TTC549 (cell line): ENCODE data around the gene MYOM3.

Experiments
- FAIRE-seq: peaks from 2 replicates; lab custom pipeline; 2012; peaks lifted over from hg19 to GRCh38; lab: Jason Lieb, UNC

Gene MYOM3

DNA sequence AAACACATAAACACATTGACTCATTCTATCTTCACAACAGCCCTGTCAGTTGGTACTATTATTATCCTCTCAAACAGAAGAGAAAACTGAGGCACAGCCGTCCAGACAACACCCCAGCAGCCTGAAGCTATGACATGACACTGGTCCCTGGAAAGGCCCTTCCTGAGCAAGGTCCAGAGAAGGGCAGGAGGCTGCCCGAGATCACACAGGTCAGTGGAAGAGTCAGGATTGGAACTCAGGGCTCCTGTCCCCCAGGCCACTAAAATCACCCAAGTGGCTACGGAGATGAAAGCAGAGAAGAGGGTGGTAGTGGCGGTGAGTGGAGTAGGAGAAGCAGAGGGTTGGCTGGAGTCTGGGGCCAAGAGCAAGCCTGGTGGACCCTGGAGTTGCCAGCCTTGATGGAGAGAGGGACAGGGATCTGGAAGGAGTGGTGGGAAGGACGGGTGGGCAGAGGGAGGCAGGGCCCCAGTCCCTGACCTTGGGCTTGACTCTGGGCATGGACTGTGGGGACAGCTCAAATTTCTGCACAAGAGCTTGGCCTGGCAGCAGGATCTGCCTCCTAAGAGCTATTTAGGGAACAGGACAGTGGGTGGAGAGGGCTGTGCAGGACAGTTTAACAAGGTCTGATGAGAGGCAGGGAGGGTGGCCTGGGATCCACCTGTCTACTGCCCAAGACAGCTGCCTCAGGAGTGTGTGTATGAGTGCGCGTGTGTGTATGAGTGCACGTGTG, 15.8 kb downstream of the MYOM3 start:
- no peak for FAIRE-seq

DNA sequence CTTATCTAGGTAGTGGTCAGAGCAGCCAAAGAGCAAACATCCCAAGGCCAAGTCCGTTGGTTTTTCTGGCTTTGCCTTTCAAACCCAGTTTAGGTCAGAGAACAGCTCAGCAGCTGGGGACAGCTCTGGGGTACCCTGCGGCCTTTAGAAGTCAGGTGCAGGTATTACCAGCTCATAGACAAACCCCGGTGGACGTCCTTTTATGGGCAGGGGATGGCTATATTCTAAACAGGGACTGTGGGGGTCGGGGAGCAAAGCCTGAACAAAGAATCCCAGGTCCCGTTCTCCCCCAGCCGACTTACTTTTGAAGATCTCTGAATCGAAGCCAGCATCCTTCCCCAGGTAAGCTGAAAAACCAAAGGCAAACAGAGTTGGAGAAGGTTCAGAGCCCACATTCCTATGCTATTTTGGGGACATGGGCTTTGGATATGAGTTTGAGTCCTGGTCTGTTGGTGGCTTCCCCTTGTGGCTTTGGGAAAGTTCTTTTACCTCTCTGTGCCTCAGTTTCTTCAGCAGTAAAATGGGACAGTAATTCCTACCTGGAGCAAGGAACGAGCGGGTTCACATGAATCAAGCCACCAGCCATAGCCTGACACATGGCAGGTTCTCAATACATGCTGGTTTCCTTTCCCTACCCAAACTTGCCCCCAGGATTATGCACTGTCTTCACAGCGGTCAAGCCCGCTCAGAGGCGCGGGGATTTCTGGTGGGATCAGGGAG, 16.6 kb downstream of the MYOM3 start:
- FAIRE-seq = no peak

DNA sequence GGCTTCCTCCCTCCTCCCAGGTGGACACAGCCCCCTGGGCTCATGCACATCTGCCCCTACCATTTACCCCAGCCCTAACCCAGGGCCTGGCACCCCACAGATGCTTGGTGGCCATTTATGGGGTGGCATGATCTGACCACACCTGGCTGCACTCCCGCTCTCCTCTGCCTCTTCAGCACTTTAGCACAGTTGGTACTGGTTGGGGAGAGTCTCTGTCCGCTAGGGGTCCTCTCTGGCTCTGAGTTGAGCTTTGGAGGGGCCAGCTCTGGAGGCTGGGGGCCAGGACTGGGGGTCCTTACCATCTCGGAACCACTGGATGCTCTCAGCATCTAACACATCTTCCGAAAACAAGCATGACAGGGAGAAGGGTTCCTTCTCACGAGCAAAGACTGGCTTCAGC, 17.4 kb downstream of the MYOM3 start:
- FAIRE-seq = no peak

DNA sequence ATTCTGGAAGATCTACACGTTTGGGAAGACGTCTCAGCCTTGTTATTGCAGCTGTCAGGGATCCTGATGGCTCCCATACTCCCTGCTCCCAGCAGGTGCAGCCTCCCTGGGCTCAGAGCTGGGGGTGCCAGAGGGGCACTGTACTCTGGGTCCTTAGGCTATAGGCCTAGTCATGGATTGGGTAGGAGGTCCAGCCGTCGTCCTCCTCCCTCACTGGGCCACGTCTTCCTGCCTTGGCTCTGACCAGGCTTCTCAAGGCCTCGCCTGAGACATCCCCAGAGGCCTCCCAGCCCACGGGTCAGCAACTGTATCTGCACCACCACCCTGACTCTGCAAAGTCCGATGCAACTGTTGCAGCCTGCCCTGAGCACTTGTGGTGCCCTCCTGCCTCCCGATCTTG, 18.2 kb downstream of the MYOM3 start:
- FAIRE-seq = no peak

DNA sequence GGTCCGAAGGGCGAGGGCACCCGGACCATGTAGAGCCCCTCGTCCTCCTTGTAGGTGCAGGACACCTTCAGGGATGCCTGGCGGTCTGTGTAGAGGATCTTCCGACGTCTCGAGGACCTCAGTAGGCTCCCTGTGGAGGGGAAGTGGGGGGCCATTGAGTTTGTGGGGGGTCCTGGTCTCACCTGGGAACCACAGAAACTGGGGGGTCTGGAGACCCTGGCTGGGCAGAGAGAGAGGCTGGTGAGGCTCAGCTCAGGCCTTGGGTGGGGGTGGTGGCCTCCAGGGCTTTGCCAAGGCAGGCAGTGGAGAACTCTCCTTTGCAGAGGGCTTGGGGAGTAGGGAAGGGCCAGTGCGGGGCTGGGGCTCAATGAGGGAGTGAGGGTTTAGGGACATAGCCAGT, 19.0 kb downstream of the MYOM3 start:
- FAIRE-seq = no peak

DNA sequence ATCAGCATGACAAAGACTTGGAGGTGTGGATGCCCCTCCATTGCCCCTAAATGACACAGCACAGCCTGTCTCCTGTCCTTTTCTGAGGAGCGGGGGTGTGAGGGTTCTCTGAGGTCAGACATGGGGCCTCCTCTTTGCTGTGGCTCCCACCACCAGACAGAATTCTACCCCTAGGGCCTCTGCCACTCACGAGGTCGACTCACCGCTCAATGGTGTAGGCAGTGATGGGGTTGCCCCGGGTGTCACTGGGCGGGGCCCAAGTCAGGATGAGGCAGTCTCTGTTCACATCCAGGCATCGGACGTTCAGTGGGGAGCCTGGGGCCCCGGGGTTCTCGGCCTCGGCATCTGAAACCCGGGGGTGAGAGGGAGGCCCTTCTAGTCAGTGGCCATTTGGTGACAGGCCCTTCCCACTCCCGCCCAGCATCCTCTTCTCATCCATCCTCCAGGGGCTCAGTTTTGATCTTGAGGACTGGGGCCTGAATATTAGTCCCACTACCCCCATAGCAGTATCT, 19.9 kb downstream of the MYOM3 start:
- FAIRE-seq = no peak

DNA sequence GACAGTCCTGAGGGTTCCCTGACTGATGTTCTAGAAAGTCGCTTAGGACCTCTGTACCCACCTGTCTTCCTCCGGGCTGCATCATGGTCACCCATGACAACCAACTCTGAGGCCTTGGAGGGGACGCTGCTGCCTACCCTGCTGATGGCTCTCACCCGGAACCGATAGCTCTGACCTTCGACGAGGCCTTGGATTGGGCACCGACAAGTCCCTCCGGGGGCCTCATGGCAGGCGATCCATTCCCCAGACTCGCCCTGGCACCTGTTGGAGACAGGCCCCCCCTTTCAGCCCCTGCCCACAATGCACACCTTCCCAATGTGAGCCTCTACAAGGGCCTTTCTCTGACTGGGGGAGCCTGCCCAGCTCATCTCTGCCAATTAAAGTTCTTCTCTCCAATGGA, 21.2 kb downstream of the MYOM3 start:
- FAIRE-seq = no peak

DNA sequence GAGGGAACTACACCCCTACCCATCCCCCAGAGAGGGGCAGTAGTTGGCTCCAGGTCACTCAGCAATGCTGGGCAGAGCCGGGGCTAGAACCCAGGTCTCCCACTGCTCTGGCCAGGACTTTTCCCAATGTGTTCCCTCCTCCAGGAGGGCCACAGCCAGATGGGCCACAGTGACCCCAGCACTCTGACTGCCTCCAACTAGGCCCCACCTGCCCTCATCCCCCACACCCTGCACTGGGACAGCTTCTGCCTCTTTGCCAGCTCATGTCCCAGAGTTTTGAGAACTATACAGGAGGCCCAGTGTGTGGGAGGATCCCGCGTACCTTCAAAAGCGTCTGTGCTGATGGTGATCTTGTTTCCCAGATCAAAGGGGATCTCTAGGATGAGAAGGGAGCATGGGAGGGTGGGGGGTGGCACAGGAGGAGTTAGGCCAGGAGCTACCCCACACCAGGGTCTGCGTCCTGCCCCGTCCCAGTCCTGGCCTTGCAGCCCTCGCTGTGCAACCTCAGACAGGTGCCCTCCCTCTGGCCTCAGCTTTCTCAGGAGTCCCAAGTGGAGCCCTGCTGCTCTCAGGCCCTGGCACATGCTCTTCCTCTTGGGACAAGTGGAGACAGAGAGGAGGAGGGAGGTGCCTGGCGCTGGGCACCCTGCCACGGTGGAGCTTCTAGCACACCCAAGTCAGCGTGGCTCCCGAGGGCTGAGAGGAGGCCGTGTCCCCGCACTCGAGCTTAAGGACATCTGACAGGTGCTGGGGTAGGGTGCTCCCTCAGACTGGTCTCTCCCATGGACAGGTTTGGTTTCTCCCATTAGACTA, 22.0 kb downstream of the MYOM3 start:
- FAIRE-seq = no peak

DNA sequence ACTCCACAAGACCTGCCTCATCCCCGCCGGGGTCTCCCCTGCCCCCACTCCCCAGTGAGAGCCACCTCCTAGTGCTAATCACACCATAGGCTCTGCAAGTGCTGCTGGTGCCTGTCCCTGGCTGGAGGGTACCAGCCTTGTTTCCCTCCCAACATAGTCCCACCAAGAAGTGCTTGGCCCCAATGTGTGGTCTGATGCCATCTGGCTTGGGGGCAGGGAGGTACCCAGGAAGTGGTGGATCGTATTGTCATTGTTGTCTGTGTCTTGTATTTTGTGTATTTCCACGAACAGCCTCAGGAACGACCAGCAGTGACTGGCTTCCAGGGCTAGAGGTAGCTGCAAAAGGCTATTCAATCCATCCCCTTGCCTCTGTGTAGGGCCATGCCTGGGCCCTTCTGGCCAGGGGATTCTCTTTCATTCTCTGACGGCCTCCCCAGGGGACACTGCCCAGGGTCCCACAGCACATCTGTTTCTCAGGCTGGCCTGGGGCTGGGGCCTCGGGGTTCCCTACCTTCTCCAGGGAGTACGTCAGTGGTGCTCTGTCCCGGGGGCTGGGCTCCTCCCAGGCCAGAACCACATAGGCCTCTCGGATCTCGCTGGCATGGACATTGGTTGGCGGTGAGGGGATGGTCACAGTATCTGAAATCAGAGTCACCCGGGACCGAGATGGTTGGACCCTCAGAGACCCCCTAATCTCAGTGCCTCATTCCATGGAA, 22.8 kb downstream of the MYOM3 start:
- no peak for FAIRE-seq

DNA sequence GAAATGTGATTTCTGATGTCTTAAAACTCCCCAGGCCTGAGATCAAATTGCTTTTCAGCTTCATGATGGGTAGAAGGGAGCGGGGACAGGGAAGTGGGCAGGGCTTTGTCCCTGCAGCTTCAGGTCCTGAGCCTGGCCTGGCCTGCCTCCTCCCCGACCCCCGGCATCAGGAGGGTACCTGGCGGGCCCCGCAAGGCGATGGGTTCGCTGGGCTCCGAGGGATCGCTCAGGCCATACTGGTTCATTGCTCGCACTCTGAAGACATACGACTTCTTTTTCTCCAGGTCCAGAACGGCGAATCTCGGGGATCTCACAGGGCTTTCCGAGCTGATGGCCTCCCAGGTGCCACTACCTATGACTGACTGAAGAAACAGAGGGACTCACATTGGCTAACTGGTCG, 25.5 kb downstream of the MYOM3 start:
- FAIRE-seq = no peak

DNA sequence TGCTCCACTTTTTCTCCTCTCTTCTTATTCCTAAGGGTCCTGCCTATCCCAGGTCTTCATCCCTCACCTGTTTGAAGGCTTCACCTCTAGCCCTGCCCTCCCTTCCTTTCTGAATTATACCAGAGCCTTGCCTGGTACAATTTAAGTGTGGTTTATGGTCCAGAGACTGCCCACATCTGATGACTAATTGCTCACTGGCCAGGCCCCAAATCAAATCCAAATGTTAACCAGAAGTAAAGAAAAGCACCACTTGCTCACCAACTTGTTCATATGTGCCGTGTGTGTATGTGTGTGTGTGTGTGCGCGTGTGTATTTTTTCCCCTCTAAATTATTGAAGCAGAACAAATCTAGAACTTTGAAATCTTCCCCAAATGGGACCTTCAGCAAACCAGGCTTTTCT, 26.4 kb downstream of the MYOM3 start:
- no peak for FAIRE-seq

DNA sequence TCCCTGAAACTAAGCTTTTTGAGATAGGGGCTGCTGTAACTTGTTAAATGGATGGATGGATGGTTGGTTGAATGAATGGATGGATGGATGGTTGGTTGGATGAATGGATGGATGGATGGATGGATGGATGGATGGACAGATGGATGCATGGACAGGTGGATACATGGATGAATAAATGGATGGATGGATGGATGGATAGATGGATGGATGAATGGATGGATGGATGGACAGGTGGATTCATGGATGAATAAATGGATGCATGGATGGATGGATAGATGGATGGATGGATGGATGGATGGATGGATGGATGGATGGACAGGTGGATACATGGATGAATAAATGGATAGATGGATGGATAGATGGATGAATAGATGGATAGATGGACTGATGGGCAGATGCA, 26.9 kb downstream of the MYOM3 start:
- no peak for FAIRE-seq

DNA sequence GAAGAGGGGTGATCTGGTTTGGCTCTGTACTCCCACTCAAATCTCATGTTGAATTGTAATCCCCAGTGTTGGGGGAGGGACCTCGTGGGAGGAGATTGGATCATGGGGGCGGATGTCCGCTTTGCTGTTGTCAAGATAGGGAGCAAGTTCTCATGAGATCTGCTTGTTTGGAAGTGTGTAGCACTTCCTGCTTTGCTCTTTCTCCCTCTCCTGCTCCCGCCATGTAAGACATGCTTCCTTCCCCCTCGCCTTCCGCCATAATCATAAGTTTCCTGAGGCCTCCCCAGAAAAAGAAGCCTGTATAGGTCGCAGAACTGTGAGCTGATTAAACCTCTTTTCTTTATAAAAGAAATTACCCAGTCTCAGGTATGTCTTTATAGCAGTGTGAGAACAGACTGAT, 27.9 kb downstream of the MYOM3 start:
- FAIRE-seq = no peak

DNA sequence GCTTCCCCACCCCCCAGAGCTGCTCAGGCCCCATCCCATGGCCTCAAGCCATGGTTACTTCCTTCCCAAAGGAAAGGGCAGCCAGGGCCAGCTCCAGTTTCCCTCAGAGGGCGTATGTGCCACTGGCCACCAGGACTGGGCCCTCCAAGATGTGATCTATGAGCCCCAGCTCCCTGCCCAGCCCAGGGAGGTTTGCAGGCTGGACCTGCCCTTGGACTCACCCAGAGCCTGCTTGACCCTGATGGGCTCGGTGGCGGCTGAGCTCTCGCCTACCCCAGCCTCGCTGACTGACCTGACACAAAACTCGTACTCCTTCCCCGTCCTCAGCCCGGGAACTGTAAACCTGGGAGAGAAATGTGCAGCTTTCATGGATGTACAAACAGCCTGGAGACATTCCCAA, 29.6 kb downstream of the MYOM3 start:
- FAIRE-seq = no peak

DNA sequence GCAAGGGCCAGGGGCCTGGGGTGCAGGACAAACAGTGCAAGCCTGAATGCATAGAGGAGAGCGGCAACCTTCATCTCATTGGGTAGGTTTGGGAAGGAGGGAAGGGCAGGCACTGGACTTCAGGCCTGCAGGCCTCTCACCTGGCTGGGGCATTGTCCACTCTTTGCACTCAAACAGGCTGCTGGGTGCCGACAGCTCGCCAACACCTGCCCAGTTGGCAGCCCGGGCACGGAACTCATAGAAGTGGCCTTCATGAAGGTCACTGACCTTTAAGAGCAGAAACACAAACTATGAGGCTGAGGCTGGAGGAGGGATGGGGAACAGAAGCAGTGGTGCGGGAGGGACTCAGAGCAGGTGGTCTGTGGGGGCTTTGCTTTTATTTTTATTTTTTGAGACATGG, 30.7 kb downstream of the MYOM3 start:
- no peak for FAIRE-seq

DNA sequence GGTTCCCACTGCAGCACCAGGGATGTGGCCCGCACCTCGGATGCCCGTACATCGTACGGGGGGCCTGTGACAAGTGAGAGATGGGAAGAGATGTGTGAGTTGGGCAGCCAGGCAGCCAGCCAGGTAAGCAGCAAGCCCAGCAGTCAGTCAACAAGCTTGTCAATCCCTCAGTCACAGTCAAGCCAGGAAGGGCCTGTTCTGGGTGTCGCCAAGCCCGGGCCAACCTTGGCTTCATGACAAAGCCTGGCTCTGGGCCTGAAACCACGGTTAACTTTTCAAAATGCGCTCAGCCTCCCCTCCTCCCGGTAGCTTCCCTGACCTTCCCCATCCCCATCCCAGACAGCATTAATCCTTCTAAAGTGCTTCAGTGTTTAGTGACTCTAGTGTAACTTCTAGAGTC, 31.8 kb downstream of the MYOM3 start:
- no peak for FAIRE-seq

DNA sequence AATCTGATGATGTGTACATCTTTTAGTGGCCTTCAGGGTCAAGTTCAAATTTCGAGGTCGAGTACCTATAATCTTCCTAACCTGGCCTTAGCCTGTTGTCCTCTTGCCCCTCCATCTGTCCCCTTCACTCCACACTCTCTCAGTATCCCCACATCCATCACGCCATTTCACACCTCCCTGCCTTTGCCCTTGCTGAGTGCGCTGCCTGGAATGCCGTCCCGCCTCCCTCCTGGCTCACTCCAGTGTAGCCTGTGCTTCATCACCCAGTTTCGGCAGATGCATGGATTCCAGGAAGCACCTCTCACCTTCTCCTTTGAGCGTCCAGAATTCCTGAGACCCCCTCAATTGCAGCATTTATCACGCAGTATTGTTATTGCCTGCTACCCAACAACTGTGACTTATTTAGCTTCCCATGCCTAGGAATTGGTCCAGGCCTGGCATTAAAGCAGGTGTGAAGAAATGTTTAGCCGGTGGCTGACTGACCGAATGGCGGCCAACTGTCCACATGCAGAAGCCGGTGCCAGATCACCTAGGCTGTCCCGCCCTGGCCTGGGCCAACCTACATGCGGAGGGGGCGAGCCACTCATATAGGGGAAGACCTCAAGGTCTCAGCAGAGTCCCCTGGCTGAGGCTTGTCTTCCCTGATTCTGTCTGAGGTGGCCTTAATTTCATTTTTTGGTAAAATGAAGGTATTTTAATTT, 34.5 kb downstream of the MYOM3 start:
- no peak for FAIRE-seq

DNA sequence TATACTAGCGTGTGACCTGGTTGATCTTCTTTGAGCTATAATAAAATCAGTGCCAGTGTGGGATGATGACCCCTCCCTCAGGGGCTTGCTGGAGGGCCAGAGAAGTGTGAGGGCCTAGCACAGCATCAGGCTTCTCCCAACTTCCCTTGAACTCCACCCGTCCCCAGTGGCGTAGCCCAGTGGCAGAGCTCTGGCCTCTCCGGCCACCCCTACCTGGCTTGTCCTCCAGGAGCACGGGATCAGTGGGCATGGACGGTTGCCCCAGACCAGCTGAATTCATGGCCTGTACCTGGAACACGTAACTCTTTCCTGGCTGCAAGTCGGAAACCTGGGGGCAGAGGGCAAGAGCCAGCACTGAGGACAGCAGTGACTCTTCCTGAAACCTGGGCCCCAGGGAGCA, 36.0 kb downstream of the MYOM3 start:
- no peak for FAIRE-seq

DNA sequence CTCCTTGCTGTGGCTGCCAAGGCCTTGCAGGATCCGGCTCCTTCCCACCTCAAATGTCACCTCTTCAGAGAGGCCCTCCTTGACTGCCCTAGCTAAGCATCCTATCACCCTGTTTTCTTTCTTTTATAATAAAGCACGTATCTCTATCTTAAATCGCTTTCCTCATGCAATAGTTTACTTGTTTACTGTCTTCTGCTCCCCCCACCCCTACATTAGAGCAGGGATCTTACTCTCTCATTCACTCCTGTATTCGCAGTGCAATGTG, 36.4 kb downstream of the MYOM3 start:
- no peak for FAIRE-seq

DNA sequence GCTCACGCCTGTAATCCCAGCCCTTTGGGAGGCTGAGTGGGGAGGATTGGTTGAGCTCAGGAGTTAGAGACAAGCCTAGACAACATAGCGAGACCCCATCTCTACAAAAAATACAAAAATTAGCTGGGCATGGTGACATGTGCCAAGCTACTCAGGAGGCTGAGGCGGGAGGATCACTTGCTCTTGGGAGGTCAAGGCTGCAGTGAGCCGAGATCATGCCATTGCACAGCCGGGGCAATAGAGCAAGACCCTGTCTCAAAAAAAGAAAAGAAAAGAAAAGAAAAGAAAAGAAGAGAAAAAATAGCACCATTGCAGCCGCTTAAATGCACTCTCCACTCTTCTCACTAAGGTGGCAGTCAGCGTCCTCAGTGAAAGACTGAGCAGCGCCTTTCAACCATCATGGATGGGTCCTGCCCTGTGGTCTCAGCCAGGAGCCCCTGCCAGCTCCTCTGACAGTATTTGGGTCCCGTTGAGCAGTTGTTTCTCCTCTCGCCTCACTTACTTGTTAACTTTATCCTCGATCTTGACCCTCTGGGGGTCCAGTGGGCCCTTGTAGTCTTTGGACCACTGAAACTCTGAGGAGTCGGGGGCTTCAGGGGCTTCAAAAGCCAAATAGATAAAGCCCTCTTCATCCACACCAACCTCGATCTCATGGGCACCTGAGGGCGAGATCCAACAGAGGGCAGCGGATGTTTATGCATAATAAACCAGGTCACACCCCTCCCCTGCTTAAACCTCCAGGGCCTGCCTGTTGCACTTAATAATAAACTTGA, 36.9 kb downstream of the MYOM3 start:
- FAIRE-seq = no peak

DNA sequence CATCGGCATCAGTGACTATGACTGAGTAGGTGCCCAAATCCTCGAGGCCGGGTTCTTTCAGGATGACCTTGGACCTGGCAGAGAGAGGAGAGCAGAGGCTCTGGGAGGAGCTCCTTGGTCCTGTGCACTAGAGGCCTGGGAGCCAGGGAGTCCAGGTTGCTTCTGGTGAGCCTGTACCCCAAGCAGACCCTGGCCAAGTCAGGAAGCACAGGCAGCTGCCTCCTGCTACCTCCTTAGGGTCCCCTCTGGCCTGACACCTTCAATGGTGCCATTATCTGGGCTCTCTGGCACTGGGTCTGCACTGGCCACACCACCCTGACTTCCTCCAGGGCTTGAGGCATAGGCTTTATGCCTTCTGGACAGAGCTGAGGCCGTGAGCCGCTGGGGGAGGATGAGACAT, 37.7 kb downstream of the MYOM3 start:
- no peak for FAIRE-seq
